HepG2 (cell line): ENCODE measurements around the gene TH. TPM values are rescaled to one million over a fixed set of nuclear protein-coding genes. Genes with fewer than 3 reads are reported as not detected.

Experiments
- ATAC-seq: fragments of 200-7000 bp; cut with Tn5 transposase; 3 replicates; pipeline ENCODE4 v1.9.1; 2020; ENCODE audit warnings: mild to moderate bottlenecking, moderate library complexity
- Bru-seq: library from RNA; stranded (reverse); fragments of 400-500 nt; gene quantifications from one replicate; lab custom pipeline; 2021; lab: Mats Ljungman, UMichigan
- BruChase-seq, 2 experiments: library from RNA; stranded (reverse); fragments of 400-500 nt; gene quantifications; one replicate each; lab custom pipeline; 2021; lab: Mats Ljungman, UMichigan
- BruUV-seq: library from RNA; stranded (reverse); fragments of 400-500 nt; replicated peaks from 2 replicates; lab custom pipeline; 2021; lab: Mats Ljungman, UMichigan
- CTCF ChIA-PET: fragments of 300-600 bp; formaldehyde crosslinking; extraction: SDS; loops from one replicate; lab custom pipeline; 2021; ENCODE audit warnings: low total read pairs, inconsistent platforms, low intra/inter-chr PET ratio; lab: Yijun Ruan, JAX
- POLR2A ChIA-PET: fragments of 350-600 bp; sonication (Branson Sonifier 250); formaldehyde crosslinking; loops from one replicate; lab custom pipeline; 2020; ENCODE audit warnings: antibody characterized with exemption, inconsistent platforms; lab: Yijun Ruan, JAX
- DNase-seq: peaks from one replicate; pipeline ENCODE4 v3.0.0-alpha.2; 2015; ENCODE audit warnings: low spot score
- FAIRE-seq: peaks from 3 replicates; lab custom pipeline; 2011; peaks lifted over from hg19 to GRCh38; lab: Jason Lieb, UNC
- H2AFZ ChIP-seq: one replicate; pipeline ENCODE4 v1.6.1; 2011; ENCODE audit warnings: low read length, inconsistent platforms
- H3K27ac ChIP-seq: fragments of 300-600 bp; 3 replicates; pipeline ENCODE4 v1.8.0; 2011; ENCODE audit warnings: mixed run types, mild to moderate bottlenecking, mixed read lengths, low read length, inconsistent platforms; ENCODE audit not compliant: insufficient read depth; ENCODE audit errors: extremely low read length
- H3K27me3 ChIP-seq, 2 experiments: fragments of 200-600 bp in 1 of 2; 2 replicates in 1 of 2; 3 replicates in 1 of 2; pipeline versions ENCODE4 v1.6.0 to v1.8.0; 2011; ENCODE audit warnings: low read length in 2 of 2, mild to moderate bottlenecking in 2 of 2, moderate library complexity in 2 of 2, inconsistent platforms in 1 of 2; ENCODE audit not compliant: insufficient read depth in 2 of 2, control insufficient read depth in 1 of 2
- H3K36me3 ChIP-seq, 2 experiments: fragments of 200-600 bp in 1 of 2; replicated peaks in 1 of 2; 2 replicates in 1 of 2; 3 replicates in 1 of 2; pipeline versions ENCODE4 v1.5.1 to v1.8.0; 2011; ENCODE audit warnings: low read length in 2 of 2, inconsistent platforms in 1 of 2; ENCODE audit not compliant: insufficient read depth in 2 of 2, control insufficient read depth in 1 of 2
- H3K4me1 ChIP-seq: 2 replicates; pipeline ENCODE4 v1.5.1; 2012; ENCODE audit warnings: low read length, inconsistent platforms; ENCODE audit not compliant: insufficient read depth
- H3K4me2 ChIP-seq: 2 replicates; pipeline ENCODE4 v1.6.0; 2011; ENCODE audit warnings: low read depth, low read length, inconsistent platforms
- H3K4me3 ChIP-seq, 3 experiments: fragments of 200-600 bp in 1 of 3; sonication (generic), shearing (Covaris generic) in 1 of 3; replicated peaks in 1 of 3; 2 replicates each; pipeline ENCODE4 v1.5.1; 2011 to 2016; ENCODE audit warnings: low read length in 3 of 3, inconsistent platforms in 2 of 3, low read depth in 2 of 3, mild to moderate bottlenecking in 2 of 3, control low read depth in 1 of 3, mixed read lengths in 1 of 3; ENCODE audit not compliant: insufficient read depth in 1 of 3
- H3K79me2 ChIP-seq: one replicate; pipeline ENCODE4 v1.6.1; 2011; ENCODE audit warnings: low read length, inconsistent platforms; ENCODE audit not compliant: insufficient read depth
- H3K9ac ChIP-seq: 2 replicates; pipeline ENCODE4 v1.6.0; 2011; ENCODE audit warnings: mild to moderate bottlenecking, low read depth, low read length, inconsistent platforms; ENCODE audit not compliant: insufficient read depth
- H3K9me3 ChIP-seq: 2 replicates; pipeline ENCODE4 v1.5.1; 2012; ENCODE audit warnings: mild to moderate bottlenecking, low read length
- H4K20me1 ChIP-seq: 2 replicates; pipeline ENCODE4 v1.6.0; 2011; ENCODE audit warnings: inconsistent platforms, mild to moderate bottlenecking, low read length, moderate library complexity; ENCODE audit not compliant: insufficient read depth
- BHLHE40 ChIP-seq: IDR thresholded peaks from 2 replicates; pipeline ENCODE4 v1.6.1; 2011; ENCODE audit warnings: low read length, improper control_type of control experiment
- FOXK2 ChIP-seq: fragments of 450-650 bp; IDR thresholded peaks from 2 replicates; pipeline ENCODE4 v1.6.1; 2016
- NFYB ChIP-seq: sonication (generic); formaldehyde crosslinking; IDR thresholded peaks from 2 replicates; pipeline ENCODE4 v1.4.0; 2020; ENCODE audit warnings: missing genetic modification reagents
- TGIF2 ChIP-seq: IDR thresholded peaks from 2 replicates; pipeline ENCODE4 v1.6.1; 2016; ENCODE audit warnings: control low read depth, missing compliant biosample characterization
- THAP11 ChIP-seq: IDR thresholded peaks from 2 replicates; pipeline ENCODE4 v1.6.1; 2016; ENCODE audit warnings: missing biosample characterization, missing genetic modification reagents
- TOE1 ChIP-seq: sonication (generic); formaldehyde crosslinking; IDR thresholded peaks from 2 replicates; pipeline ENCODE4 v1.4.0; 2020; ENCODE audit warnings: mild to moderate bottlenecking, missing genetic modification reagents
- ZNF121 ChIP-seq: sonication (generic); formaldehyde crosslinking; IDR thresholded peaks from 2 replicates; pipeline ENCODE4 v1.5.0; 2020; ENCODE audit warnings: mild to moderate bottlenecking, missing genetic modification reagents
- ZNF18 ChIP-seq: sonication (generic); formaldehyde crosslinking; IDR thresholded peaks from 2 replicates; pipeline ENCODE4 v1.8.0; 2022; ENCODE audit warnings: mild to moderate bottlenecking, missing genetic modification reagents; ENCODE audit not compliant: insufficient replicate concordance
- ZNF326 ChIP-seq: sonication (generic); formaldehyde crosslinking; IDR thresholded peaks from 2 replicates; pipeline ENCODE4 v1.4.0; 2020; ENCODE audit warnings: missing genetic modification reagents, borderline replicate concordance
- ZNF34 ChIP-seq: sonication (generic); formaldehyde crosslinking; IDR thresholded peaks from 2 replicates; pipeline ENCODE4 v1.4.0; 2020; ENCODE audit warnings: mild to moderate bottlenecking, missing genetic modification reagents, borderline replicate concordance
- ZNF550 ChIP-seq: sonication (generic); formaldehyde crosslinking; IDR thresholded peaks from 2 replicates; pipeline ENCODE4 v1.4.0; 2020; ENCODE audit warnings: mild to moderate bottlenecking, missing genetic modification reagents, borderline replicate concordance
- WGBS: methylation state at CpG from one replicate; pipeline ENCODE4 v1.1.6; 2017; ENCODE audit warnings: low lambda C conversion rate; 5-methylcytosine and 5-hydroxymethylcytosine counted together
- in situ Hi-C: cut with HindIII; loops from 2 replicates; pipeline ENCODE4 v1.10.0; 2017; ENCODE audit warnings: low pct_unique_long_range_greater_than_20kb; ENCODE audit not compliant: extremely low pct_ligation_motif_present
- intact Hi-C: fragments of 100-400 bp; cut with micrococcal nuclease; formaldehyde crosslinking; loops from one replicate; pipeline ENCODE4 v1.10.0; 2022; ENCODE audit not compliant: unreplicated experiment
- long read RNA-seq, 2 experiments: library from RNA in 1 of 2; library from polyadenylated mRNA in 1 of 2; stranded (forward) in 1 of 2; unstranded in 1 of 2; transcript quantifications; one replicate each; pipeline ENCODE4 v2.0.0, GENCODE V29; 2019 to 2022
- polyA minus RNA-seq, 3 experiments: library from RNA; depleted of rRNA, polyadenylated mRNA; stranded (reverse); fragments of >200 nt; gene quantifications; 2 replicates each; pipeline ENCODE4 v1.2.3, GENCODE V29; 2011; ENCODE audit warnings: low replicate concordance in 1 of 3
- polyA plus RNA-seq, 8 experiments: library from polyadenylated mRNA; depleted of rRNA in 3 of 8; stranded (reverse) in 7 of 8; unstranded in 1 of 8; fragments of >200 nt; fragmentation: Illumina TruSeq in 4 of 8; extraction: Trizol in 4 of 8; gene quantifications; 2 replicates each; pipeline versions ENCODE4 v1.2.1 to v1.2.3, GENCODE V29; 2011 to 2016; ENCODE audit warnings: low read depth in 4 of 8, missing spikeins in 1 of 8, mixed read lengths in 1 of 8; ENCODE audit not compliant: insufficient read depth in 1 of 8
- total RNA-seq, 5 experiments: library from RNA; depleted of rRNA; stranded (reverse); fragments of >200 nt; fragmentation: Illumina TruSeq; extraction: Trizol; gene quantifications; 2 replicates each; pipeline ENCODE4 v1.2.3, GENCODE V29; 2016; ENCODE audit warnings: low read depth in 1 of 5
- TF ChIP-seq, protein P1 (sequence below): sonication (generic); formaldehyde crosslinking; IDR thresholded peaks from 2 replicates; pipeline ENCODE4 v1.8.0; 2022; ENCODE audit warnings: missing genetic modification reagents, mild to moderate bottlenecking, borderline replicate concordance
- TF ChIP-seq, protein P2 (sequence below): sonication (generic); formaldehyde crosslinking; IDR thresholded peaks from 2 replicates; pipeline ENCODE4 v1.8.0; 2022; ENCODE audit warnings: low read depth, missing genetic modification reagents

TH gene
- total RNA-seq (2016; rRNA removed; fragmentation: Illumina TruSeq; extraction: Trizol) (not detected in 2 replicates), polyA plus RNA-seq (2011; rRNA removed) (0.36 and 0.42 TPM in 2 replicates), polyA minus RNA-seq (2011; rRNA and poly(A)+ RNA removed; ENCODE audit: low replicate concordance) (not detected in 2 replicates), Bru-seq, nascent RNA (not detected), BruChase-seq, experiment 1, labeled RNA remaining after a 6-hour chase (not detected), BruChase-seq, experiment 2, labeled RNA remaining after a 2-hour chase (not detected)
- not detected in 2 replicates for total RNA-seq (2016; cell fraction: cytosol; rRNA removed; fragmentation: Illumina TruSeq; extraction: Trizol; ENCODE audit: low read depth)
- not detected in 2 replicates for total RNA-seq (2016; cell fraction: insoluble cytoplasmic fraction; rRNA removed; fragmentation: Illumina TruSeq; extraction: Trizol)
- total RNA-seq (2016; cell fraction: membrane; rRNA removed; fragmentation: Illumina TruSeq; extraction: Trizol): not detected in 2 replicates
- not detected in 2 replicates for total RNA-seq (2016; cell fraction: nucleus; rRNA removed; fragmentation: Illumina TruSeq; extraction: Trizol)
- 0.08 and 0.15 TPM in 2 replicates for polyA plus RNA-seq (2011; cell fraction: cytosol; rRNA removed)
- polyA plus RNA-seq (2011; cell fraction: nucleus; rRNA removed): 3.1 and 4.3 TPM in 2 replicates
- polyA plus RNA-seq (2012): not detected in 2 replicates
- polyA plus RNA-seq (2016; cell fraction: cytosol; fragmentation: Illumina TruSeq; extraction: Trizol; ENCODE audit: low read depth): not detected in 2 replicates
- polyA plus RNA-seq (2016; cell fraction: insoluble cytoplasmic fraction; fragmentation: Illumina TruSeq; extraction: Trizol; ENCODE audit: low read depth): not detected in 2 replicates
- polyA plus RNA-seq (2016; cell fraction: membrane; fragmentation: Illumina TruSeq; extraction: Trizol; ENCODE audit: low read depth): not detected in 2 replicates
- polyA plus RNA-seq (2016; cell fraction: nucleus; fragmentation: Illumina TruSeq; extraction: Trizol; ENCODE audit: insufficient read depth, low read depth): not detected in 2 replicates
- polyA minus RNA-seq (2011; cell fraction: cytosol; rRNA and poly(A)+ RNA removed): not detected in 2 replicates
- polyA minus RNA-seq (2011; cell fraction: nucleus; rRNA and poly(A)+ RNA removed): not detected in 2 replicates
- long read RNA-seq, experiment 1: 0 reads
- long read RNA-seq, experiment 2: 0 reads

- CTCF ChIA-PET: no interaction called here
- Histone ChIP-seq H3K79me2 (no peaks in the 10 kb centered on the region), H3K27ac (no peak within 1 kb of the TSS), H3K4me3 (no peak within 1 kb of the TSS), H3K4me2 (no peak within 1 kb of the TSS), H3K9me3 (no peaks in the 10 kb centered on the region), H3K4me1 (0 out of 2 replicates have a peak, but pooled peaks cover 10% of the 10 kb centered on the region), H4K20me1 (no peaks in the 10 kb centered on the region), H2AFZ (no peak within 1 kb of the TSS), H3K9ac (no peak within 1 kb of the TSS), H3K36me3 (no peaks in the 10 kb centered on the region), H3K27me3 (peaks cover 38 to 86% of the 10 kb centered on the region in 2 experiments; a peak in 4 of 5 replicates)
- BruUV-seq: no TSS peak
- in situ Hi-C loops (no loop called here), intact Hi-C loops (no loop called here)
- POLR2A ChIA-PET: no interaction called here
- DNase-seq (no peak), FAIRE-seq (no peak), ATAC-seq (no peak)
- no peak for TF ChIP-seq TOE1 (CRISPR knock-in tag)
- no peak for TF ChIP-seq FOXK2
- TF ChIP-seq, protein P1, sequence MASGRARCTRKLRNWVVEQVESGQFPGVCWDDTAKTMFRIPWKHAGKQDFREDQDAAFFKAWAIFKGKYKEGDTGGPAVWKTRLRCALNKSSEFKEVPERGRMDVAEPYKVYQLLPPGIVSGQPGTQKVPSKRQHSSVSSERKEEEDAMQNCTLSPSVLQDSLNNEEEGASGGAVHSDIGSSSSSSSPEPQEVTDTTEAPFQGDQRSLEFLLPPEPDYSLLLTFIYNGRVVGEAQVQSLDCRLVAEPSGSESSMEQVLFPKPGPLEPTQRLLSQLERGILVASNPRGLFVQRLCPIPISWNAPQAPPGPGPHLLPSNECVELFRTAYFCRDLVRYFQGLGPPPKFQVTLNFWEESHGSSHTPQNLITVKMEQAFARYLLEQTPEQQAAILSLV (CRISPR knock-in tag): no peak
- no peak for TF ChIP-seq ZNF550 (CRISPR knock-in tag)
- TF ChIP-seq ZNF18: no peak
- no peak for TF ChIP-seq ZNF326 (CRISPR knock-in tag)
- no peak for TF ChIP-seq ZNF34 (CRISPR knock-in tag)
- TF ChIP-seq ZNF121 (CRISPR knock-in tag): no peak
- TF ChIP-seq BHLHE40: no peak
- no peak for TF ChIP-seq NFYB (CRISPR knock-in tag)
- TF ChIP-seq TGIF2: no peak
- TF ChIP-seq, protein P2, sequence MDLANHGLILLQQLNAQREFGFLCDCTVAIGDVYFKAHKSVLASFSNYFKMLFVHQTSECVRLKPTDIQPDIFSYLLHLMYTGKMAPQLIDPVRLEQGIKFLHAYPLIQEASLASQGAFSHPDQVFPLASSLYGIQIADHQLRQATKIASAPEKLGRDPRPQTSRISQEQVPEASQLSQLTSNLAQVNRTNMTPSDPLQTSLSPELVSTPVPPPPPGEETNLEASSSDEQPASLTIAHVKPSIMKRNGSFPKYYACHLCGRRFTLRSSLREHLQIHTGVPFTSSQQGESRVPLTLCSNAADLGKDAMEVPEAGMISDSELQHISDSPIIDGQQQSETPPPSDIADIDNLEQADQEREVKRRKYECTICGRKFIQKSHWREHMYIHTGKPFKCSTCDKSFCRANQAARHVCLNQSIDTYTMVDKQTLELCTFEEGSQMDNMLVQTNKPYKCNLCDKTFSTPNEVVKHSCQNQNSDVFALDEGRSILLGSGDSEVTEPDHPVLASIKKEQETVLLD: no peak
- no peak for TF ChIP-seq THAP11 (CRISPR knock-in tag)
- 7% methylated on average over 6 of the region's 17 CpGs for WGBS
Measured at GRCh38 chr11:2171591-2172003, at the start of gene TH. Gene TH, minus strand, starts transcription at chr11:2171815. Its CDS starts 29 bp downstream, at chr11:2171786.
